ENCODE results near the gene PDK2.

- TF ChIP-seq YY1 (IDR thresholded peaks at IDR 0.05; ENCODE audit: low read depth) = no peak
- no peak for TF ChIP-seq REST (IDR thresholded peaks at IDR 0.05; ENCODE audit: low read depth)
- TF ChIP-seq MAX (IDR thresholded peaks at IDR 0.05) = no peak
- no peak for TF ChIP-seq EP300 (IDR thresholded peaks at IDR 0.05; ENCODE audit: borderline replicate concordance)
- TF ChIP-seq TEAD4 (IDR thresholded peaks at IDR 0.05) = no peak
- TF ChIP-seq RAD21 (IDR thresholded peaks at IDR 0.05; ENCODE audit: low read depth) = no peak
These were observed 58.8 kb downstream of the PDK2 start for GRCh38 chr17:50153650-50154575.

Measured in Ishikawa (cell line).